Measurements from ENCODE around the gene KLK12.

The KLK12 gene

GRCh38 chr19:50982186-50982585 is 52.6 kb downstream of the KLK12 start:
- no peak overlapping the region for H3K4me3 ChIP-seq (ENCODE audit: insufficient read depth in 1 of 2, low read depth in 1 of 2, low read length in 2 of 2)
- H3K23ac ChIP-seq (ENCODE audit: low read length in 2 of 2) = no peak overlapping the region
- H4K91ac ChIP-seq (ENCODE audit: low read length) = no peak overlapping the region
- H3K9ac ChIP-seq (ENCODE audit: low read length) = no peak overlapping the region
- no peak overlapping the region for H3K4me2 ChIP-seq (ENCODE audit: low read length, poor library complexity, severe bottlenecking)
- no peaks in the 10 kb centered on the region for H3K9me3 ChIP-seq (ENCODE audit: control insufficient read depth, low read length)
- no peak overlapping the region for H2BK15ac ChIP-seq (ENCODE audit: low read depth, poor library complexity, severe bottlenecking)
- H2AFZ ChIP-seq (ENCODE audit: low read depth, low read length) = no peak overlapping the region
- no peaks in the 10 kb centered on the region for H3K4me1 ChIP-seq (ENCODE audit: control insufficient read depth, insufficient read depth, low read depth, low read length)
- no peak overlapping the region for H3K27ac ChIP-seq (ENCODE audit: low read length, poor library complexity, severe bottlenecking)
- DNase-seq = no peak
- H2BK5ac ChIP-seq (ENCODE audit: low read depth, low read length, poor library complexity, severe bottlenecking) = no peak overlapping the region
- H3K36me3 ChIP-seq (ENCODE audit: control insufficient read depth in 1 of 2, insufficient read depth in 2 of 2, low read depth in 1 of 2, low read length in 2 of 2) = no peaks in the 10 kb centered on the region
- H2BK120ac ChIP-seq (ENCODE audit: low read depth, low read length) = no peak overlapping the region
- no peaks in the 10 kb centered on the region for H3K79me1 ChIP-seq (replicated peaks; ENCODE audit: low read length, poor library complexity, severe bottlenecking)
- no peak overlapping the region for H2AK5ac ChIP-seq (ENCODE audit: low read length, severe bottlenecking)
- peaks cover 0 to 46% of the 10 kb centered on the region in 2 experiments for H3K27me3 ChIP-seq (ENCODE audit: control insufficient read depth in 1 of 2, insufficient read depth in 1 of 2, low read length in 2 of 2)
- H3K18ac ChIP-seq (ENCODE audit: low read depth in 1 of 2, low read length in 2 of 2) = no peak overlapping the region
- no peak overlapping the region for H3K4ac ChIP-seq (ENCODE audit: low read depth in 1 of 2, low read length in 2 of 2)
- H4K8ac ChIP-seq (ENCODE audit: low read length) = no peak overlapping the region
- H2BK12ac ChIP-seq (ENCODE audit: low read length in 2 of 2) = no peak overlapping the region
- 79% methylated on average over 4 of the region's 4 CpGs for WGBS
- no peak overlapping the region for H3K14ac ChIP-seq (ENCODE audit: low read length in 2 of 2)

GRCh38 chr19:50981587-50982146 is 53.1 kb downstream of the KLK12 start:
- H3K27ac ChIP-seq (ENCODE audit: low read length, poor library complexity, severe bottlenecking) = no peak overlapping the region

GRCh38 chr19:50980208-50980607 is 54.6 kb downstream of the KLK12 start:
- no peak for DNase-seq
- Histone ChIP-seq H3K27ac (ENCODE audit: low read length, poor library complexity, severe bottlenecking) (no peak overlapping the region), H2BK5ac (ENCODE audit: low read depth, low read length, poor library complexity, severe bottlenecking) (no peak overlapping the region), H4K91ac (ENCODE audit: low read length) (peak overlapping the region; percentile 39), H3K9me3 (ENCODE audit: control insufficient read depth, low read length) (no peaks in the 10 kb centered on the region), H3K4ac (ENCODE audit: low read depth in 1 of 2, low read length in 2 of 2) (no peak overlapping the region), H2AFZ (ENCODE audit: low read depth, low read length) (no peak overlapping the region), H3K23ac (ENCODE audit: low read length in 2 of 2) (no peak overlapping the region), H3K9ac (ENCODE audit: low read length) (no peak overlapping the region), H3K4me3 (ENCODE audit: insufficient read depth in 1 of 2, low read depth in 1 of 2, low read length in 2 of 2) (no peak overlapping the region), H3K79me1 (replicated peaks; ENCODE audit: low read length, poor library complexity, severe bottlenecking) (no peaks in the 10 kb centered on the region), H3K36me3 (ENCODE audit: control insufficient read depth in 1 of 2, insufficient read depth in 2 of 2, low read depth in 1 of 2, low read length in 2 of 2) (no peaks in the 10 kb centered on the region), H3K4me2 (ENCODE audit: low read length, poor library complexity, severe bottlenecking) (no peak overlapping the region), H3K18ac (ENCODE audit: low read depth in 1 of 2, low read length in 2 of 2) (no peak overlapping the region), H3K27me3 (ENCODE audit: control insufficient read depth in 1 of 2, insufficient read depth in 1 of 2, low read length in 2 of 2) (peaks cover 0 to 52% of the 10 kb centered on the region in 2 experiments), H2BK12ac (ENCODE audit: low read length in 2 of 2) (no peak overlapping the region), H3K14ac (ENCODE audit: low read length in 2 of 2) (no peak overlapping the region), H3K4me1 (ENCODE audit: control insufficient read depth, insufficient read depth, low read depth, low read length) (no peaks in the 10 kb centered on the region), H2BK15ac (ENCODE audit: low read depth, poor library complexity, severe bottlenecking) (no peak overlapping the region), H4K8ac (ENCODE audit: low read length) (no peak overlapping the region), H2AK5ac (ENCODE audit: low read length, severe bottlenecking) (no peak overlapping the region), H2BK120ac (ENCODE audit: low read depth, low read length) (no peak overlapping the region)
- 58% methylated on average over 13 of the region's 13 CpGs for WGBS

More at GRCh38 chr19:50981587-50982146, 53.1 kb downstream of the KLK12 start:
- 61% methylated on average over 11 of the region's 11 CpGs for WGBS
- H3K4ac ChIP-seq (ENCODE audit: low read depth in 1 of 2, low read length in 2 of 2) = no peak overlapping the region
- no peak overlapping the region for H3K18ac ChIP-seq (ENCODE audit: low read depth in 1 of 2, low read length in 2 of 2)
- no peak overlapping the region for H3K23ac ChIP-seq (ENCODE audit: low read length in 2 of 2)
- H2BK12ac ChIP-seq (ENCODE audit: low read length in 2 of 2) = no peak overlapping the region
- no peaks in the 10 kb centered on the region for H3K4me1 ChIP-seq (ENCODE audit: control insufficient read depth, insufficient read depth, low read depth, low read length)
- no peak overlapping the region for H2AFZ ChIP-seq (ENCODE audit: low read depth, low read length)
- no peak overlapping the region for H3K4me2 ChIP-seq (ENCODE audit: low read length, poor library complexity, severe bottlenecking)
- H3K27me3 ChIP-seq (ENCODE audit: control insufficient read depth in 1 of 2, insufficient read depth in 1 of 2, low read length in 2 of 2) = peaks cover 0 to 48% of the 10 kb centered on the region in 2 experiments
- H2BK5ac ChIP-seq (ENCODE audit: low read depth, low read length, poor library complexity, severe bottlenecking) = peak overlapping the region; percentile 24
- H3K9me3 ChIP-seq (ENCODE audit: control insufficient read depth, low read length) = no peaks in the 10 kb centered on the region
- H2AK5ac ChIP-seq (ENCODE audit: low read length, severe bottlenecking) = no peak overlapping the region
- H2BK120ac ChIP-seq (ENCODE audit: low read depth, low read length) = no peak overlapping the region
- no peaks in the 10 kb centered on the region for H3K79me1 ChIP-seq (replicated peaks; ENCODE audit: low read length, poor library complexity, severe bottlenecking)
- no peak overlapping the region for H3K4me3 ChIP-seq (ENCODE audit: insufficient read depth in 1 of 2, low read depth in 1 of 2, low read length in 2 of 2)
- no peak overlapping the region for H3K9ac ChIP-seq (ENCODE audit: low read length)
- H2BK15ac ChIP-seq (ENCODE audit: low read depth, poor library complexity, severe bottlenecking) = no peak overlapping the region
- H4K91ac ChIP-seq (ENCODE audit: low read length) = no peak overlapping the region
- no peak for DNase-seq
- no peak overlapping the region for H4K8ac ChIP-seq (ENCODE audit: low read length)
- no peak overlapping the region for H3K14ac ChIP-seq (ENCODE audit: low read length in 2 of 2)
- H3K36me3 ChIP-seq (ENCODE audit: control insufficient read depth in 1 of 2, insufficient read depth in 2 of 2, low read depth in 1 of 2, low read length in 2 of 2) = no peaks in the 10 kb centered on the region

- WGBS = 42% methylated on average over 8 of the region's 8 CpGs
- Histone ChIP-seq H3K9me3 (ENCODE audit: control insufficient read depth, low read length) (no peaks in the 10 kb centered on the region), H3K4me3 (ENCODE audit: insufficient read depth in 1 of 2, low read depth in 1 of 2, low read length in 2 of 2) (no peak overlapping the region)
Measured at GRCh38 chr19:50979758-50980157, 55.0 kb downstream of the KLK12 start.

More at GRCh38 chr19:50979758-50980157, 55.0 kb downstream of the KLK12 start:
- no peak overlapping the region for H2BK15ac ChIP-seq (ENCODE audit: low read depth, poor library complexity, severe bottlenecking)
- no peak overlapping the region for H2AFZ ChIP-seq (ENCODE audit: low read depth, low read length)
- H3K4me2 ChIP-seq (ENCODE audit: low read length, poor library complexity, severe bottlenecking) = no peak overlapping the region
- no peak overlapping the region for H2AK5ac ChIP-seq (ENCODE audit: low read length, severe bottlenecking)
- no peak overlapping the region for H2BK12ac ChIP-seq (ENCODE audit: low read length in 2 of 2)
- no peak overlapping the region for H3K14ac ChIP-seq (ENCODE audit: low read length in 2 of 2)
- DNase-seq = no peak
- no peak overlapping the region for H4K8ac ChIP-seq (ENCODE audit: low read length)
- peaks cover 0 to 48% of the 10 kb centered on the region in 2 experiments for H3K27me3 ChIP-seq (ENCODE audit: control insufficient read depth in 1 of 2, insufficient read depth in 1 of 2, low read length in 2 of 2)
- H2BK120ac ChIP-seq (ENCODE audit: low read depth, low read length) = no peak overlapping the region
- no peak overlapping the region for H3K4ac ChIP-seq (ENCODE audit: low read depth in 1 of 2, low read length in 2 of 2)
- H3K23ac ChIP-seq (ENCODE audit: low read length in 2 of 2) = no peak overlapping the region
- H3K9ac ChIP-seq (ENCODE audit: low read length) = no peak overlapping the region
- no peak overlapping the region for H3K18ac ChIP-seq (ENCODE audit: low read depth in 1 of 2, low read length in 2 of 2)
- no peaks in the 10 kb centered on the region for H3K79me1 ChIP-seq (replicated peaks; ENCODE audit: low read length, poor library complexity, severe bottlenecking)
- no peak overlapping the region for H3K27ac ChIP-seq (ENCODE audit: low read length, poor library complexity, severe bottlenecking)
- H2BK5ac ChIP-seq (ENCODE audit: low read depth, low read length, poor library complexity, severe bottlenecking) = no peak overlapping the region
- H4K91ac ChIP-seq (ENCODE audit: low read length) = no peak overlapping the region
- H3K4me1 ChIP-seq (ENCODE audit: control insufficient read depth, insufficient read depth, low read depth, low read length) = no peaks in the 10 kb centered on the region
- H3K36me3 ChIP-seq (ENCODE audit: control insufficient read depth in 1 of 2, insufficient read depth in 2 of 2, low read depth in 1 of 2, low read length in 2 of 2) = no peaks in the 10 kb centered on the region

Measured in mesenchymal stem cell (in vitro differentiated cells and primary cell).